Neuronal stem cell (in vitro differentiated cells): ENCODE results near the gene USP14.

Experiments
- DNase-seq: peaks from one replicate; pipeline ENCODE4 v3.0.0-alpha.2; 2013; ENCODE audit warnings: low spot score
- H2AFZ ChIP-seq: one replicate; pipeline ENCODE4 v1.6.1; 2013; ENCODE audit warnings: mild to moderate bottlenecking, low read length, inconsistent platforms
- H2AK5ac ChIP-seq: 2 replicates; pipeline ENCODE4 v1.6.1; 2013; ENCODE audit warnings: low read depth, mild to moderate bottlenecking, inconsistent platforms, low read length, moderate library complexity, mixed read lengths
- H2BK120ac ChIP-seq: 2 replicates; pipeline ENCODE4 v1.6.1; 2013; ENCODE audit warnings: low read depth, mild to moderate bottlenecking, inconsistent platforms, low read length, moderate library complexity, mixed read lengths
- H2BK12ac ChIP-seq: one replicate; pipeline ENCODE4 v1.6.1; 2013; ENCODE audit warnings: low read length, inconsistent platforms
- H2BK15ac ChIP-seq: 2 replicates; pipeline ENCODE4 v1.6.1; 2013; ENCODE audit warnings: mild to moderate bottlenecking, low read length, inconsistent platforms, mixed read lengths
- H2BK5ac ChIP-seq: one replicate; pipeline ENCODE4 v1.6.1; 2013; ENCODE audit warnings: inconsistent platforms, mild to moderate bottlenecking, low read length, moderate library complexity
- H3K14ac ChIP-seq: one replicate; pipeline ENCODE4 v1.6.1; 2013; ENCODE audit warnings: low read length, inconsistent platforms
- H3K18ac ChIP-seq: 2 replicates; pipeline ENCODE4 v1.6.1; 2013; ENCODE audit warnings: low read length, inconsistent platforms
- H3K23ac ChIP-seq: 2 replicates; pipeline ENCODE4 v1.6.1; 2013; ENCODE audit warnings: low read depth, mild to moderate bottlenecking, mixed read lengths, low read length, inconsistent platforms; ENCODE audit not compliant: poor library complexity
- H3K27ac ChIP-seq: replicated peaks from 3 replicates; pipeline ENCODE4 v1.5.1; 2013; ENCODE audit warnings: low read length, inconsistent platforms
- H3K27me3 ChIP-seq, 3 experiments: 2 replicates each; pipeline ENCODE4 v1.6.1; 2013; ENCODE audit warnings: low read length in 3 of 3, mild to moderate bottlenecking in 2 of 3, inconsistent platforms in 1 of 3, low read depth in 1 of 3, mixed read lengths in 1 of 3, moderate library complexity in 1 of 3; ENCODE audit not compliant: control insufficient read depth in 3 of 3, insufficient read depth in 3 of 3
- H3K36me3 ChIP-seq, 2 donors: replicated peaks in 1 of 2; 2 replicates each; pipeline ENCODE4 v1.6.1; 2013; ENCODE audit warnings: low read length in 2 of 2; ENCODE audit not compliant: control insufficient read depth in 2 of 2, insufficient read depth in 2 of 2
- H3K4ac ChIP-seq: 2 replicates; pipeline ENCODE4 v1.6.1; 2013; ENCODE audit warnings: inconsistent platforms, mild to moderate bottlenecking, low read length, moderate library complexity
- H3K4me1 ChIP-seq, 2 donors: 1 replicate in 1 of 2; 2 replicates in 1 of 2; pipeline ENCODE4 v1.6.1; 2013; ENCODE audit warnings: low read length in 2 of 2, low read depth in 1 of 2; ENCODE audit not compliant: control insufficient read depth in 2 of 2, insufficient read depth in 1 of 2
- H3K4me2 ChIP-seq: one replicate; pipeline ENCODE4 v1.6.1; 2013; ENCODE audit warnings: mild to moderate bottlenecking, low read length, inconsistent platforms; ENCODE audit not compliant: insufficient read depth, poor library complexity, severe bottlenecking
- H3K4me3 ChIP-seq, 2 donors: 2 replicates each; pipeline ENCODE4 v1.5.1; 2013; ENCODE audit warnings: low read length in 2 of 2, mild to moderate bottlenecking in 2 of 2, inconsistent platforms in 1 of 2, moderate library complexity in 1 of 2
- H3K79me1 ChIP-seq: one replicate; pipeline ENCODE4 v1.6.1; 2013; ENCODE audit warnings: low read depth, mild to moderate bottlenecking, inconsistent platforms, low read length, moderate library complexity
- H3K9ac ChIP-seq: one replicate; pipeline ENCODE4 v1.6.1; 2013; ENCODE audit warnings: mild to moderate bottlenecking, low read depth, low read length, inconsistent platforms; ENCODE audit not compliant: poor library complexity
- H3K9me3 ChIP-seq, 2 donors: replicated peaks in 1 of 2; 2 replicates each; pipeline versions ENCODE3 to v1.6.1; 2013; ENCODE audit warnings: low read length in 2 of 2, mild to moderate bottlenecking in 2 of 2, inconsistent platforms in 1 of 2, low read depth in 1 of 2, mixed read lengths in 1 of 2, moderate library complexity in 1 of 2; ENCODE audit not compliant: control insufficient read depth in 2 of 2, insufficient read depth in 1 of 2
- H4K8ac ChIP-seq: one replicate; pipeline ENCODE4 v1.6.1; 2013; ENCODE audit warnings: low read depth, mild to moderate bottlenecking, inconsistent platforms, low read length, moderate library complexity
- H4K91ac ChIP-seq: one replicate; pipeline ENCODE4 v1.6.1; 2013; ENCODE audit warnings: low read length, low read depth, mild to moderate bottlenecking, inconsistent platforms; ENCODE audit not compliant: poor library complexity
- WGBS, 2 donors: extraction: QIAGEN DNeasy Blood & Tissue Kit; methylation state at CpG; one replicate each; pipeline ENCODE4 v1.1.7; 2013; ENCODE audit warnings: missing lambda C conversion rate in 2 of 2, mixed read lengths in 1 of 2; ENCODE audit not compliant: insufficient read length in 2 of 2, insufficient replicate concordance in 1 of 2; ENCODE audit errors: extremely low coverage in 2 of 2; 5-methylcytosine and 5-hydroxymethylcytosine counted together

USP14 gene

DNA sequence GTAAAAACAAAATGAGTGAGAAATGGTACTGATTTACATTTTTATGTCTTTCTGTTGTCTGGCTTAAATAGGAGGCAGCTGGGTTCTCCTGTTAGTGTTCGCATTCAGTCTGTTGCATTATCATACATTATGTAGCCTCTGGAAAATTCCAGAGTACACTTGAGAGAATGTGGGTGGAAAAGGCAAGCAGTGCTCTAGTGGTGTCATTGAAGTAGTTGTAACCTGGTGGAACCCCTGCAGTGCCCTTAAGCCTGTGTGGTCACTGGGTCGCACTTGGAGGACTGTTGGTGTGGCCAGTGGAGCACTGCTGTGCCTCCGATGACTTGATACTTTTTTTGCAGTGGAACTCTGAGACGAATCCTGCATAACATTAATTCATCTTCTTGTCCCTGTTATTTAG, 52.4 kb downstream of the USP14 start:
- Histone ChIP-seq H2BK120ac (no peak overlapping the region), H2BK15ac (no peak overlapping the region), H3K18ac (no peak overlapping the region), H3K9ac (no peak overlapping the region), H3K36me3 (peaks cover 17 to 99% of the 10 kb centered on the region in 2 donors), H3K79me1 (peaks cover 1% of the 10 kb centered on the region), H3K4ac (no peak overlapping the region), H2BK12ac (no peak overlapping the region), H3K4me2 (no peak overlapping the region), H2BK5ac (no peak overlapping the region), H2AK5ac (no peak overlapping the region), H3K27ac (no peak overlapping the region), H3K9me3 (no peaks in the 10 kb centered on the region), H3K27me3 (no peaks in the 10 kb centered on the region), H4K91ac (no peak overlapping the region), H4K8ac (no peak overlapping the region), H3K23ac (no peak overlapping the region), H3K14ac (no peak overlapping the region), H2AFZ (no peak overlapping the region), H3K4me3 (no peak overlapping the region), H3K4me1 (no peaks in the 10 kb centered on the region)
- WGBS, 2 donors: no CpG with 5 or more reads among the region's 4 CpGs
- DNase-seq: no peak

DNA sequence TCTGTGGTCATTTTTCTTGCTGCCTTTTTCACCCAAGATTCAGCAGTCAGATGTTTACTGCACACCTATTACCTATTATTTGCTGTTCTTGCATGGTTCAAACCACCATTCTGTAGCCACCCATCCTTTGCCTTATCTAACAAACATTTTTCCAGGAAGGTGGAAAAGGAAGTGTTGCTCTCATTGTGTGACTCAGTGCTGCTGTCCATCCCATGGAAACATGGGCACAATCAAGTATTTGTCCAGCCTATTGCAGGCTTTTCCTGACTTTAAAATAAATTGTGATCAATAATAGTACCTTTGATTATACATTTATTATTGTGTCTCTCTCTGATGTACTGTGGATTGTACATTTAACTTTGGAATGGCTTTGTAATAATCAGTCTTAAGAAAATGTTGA, 53.2 kb downstream of the USP14 start:
- Histone ChIP-seq H2BK5ac (no peak overlapping the region), H2AK5ac (no peak overlapping the region), H2BK12ac (no peak overlapping the region), H3K9ac (no peak overlapping the region), H3K18ac (no peak overlapping the region), H3K27ac (no peak overlapping the region), H2AFZ (no peak overlapping the region), H3K9me3 (no peaks in the 10 kb centered on the region), H3K4me1 (no peaks in the 10 kb centered on the region), H3K4ac (no peak overlapping the region), H4K8ac (no peak overlapping the region), H3K23ac (no peak overlapping the region), H4K91ac (no peak overlapping the region), H3K4me2 (no peak overlapping the region), H3K4me3 (no peak overlapping the region), H3K36me3 (peaks cover 15 to 99% of the 10 kb centered on the region in 2 donors), H3K27me3 (no peaks in the 10 kb centered on the region), H3K14ac (no peak overlapping the region), H3K79me1 (peaks cover 1% of the 10 kb centered on the region), H2BK15ac (no peak overlapping the region), H2BK120ac (no peak overlapping the region)
- DNase-seq: no peak

DNA sequence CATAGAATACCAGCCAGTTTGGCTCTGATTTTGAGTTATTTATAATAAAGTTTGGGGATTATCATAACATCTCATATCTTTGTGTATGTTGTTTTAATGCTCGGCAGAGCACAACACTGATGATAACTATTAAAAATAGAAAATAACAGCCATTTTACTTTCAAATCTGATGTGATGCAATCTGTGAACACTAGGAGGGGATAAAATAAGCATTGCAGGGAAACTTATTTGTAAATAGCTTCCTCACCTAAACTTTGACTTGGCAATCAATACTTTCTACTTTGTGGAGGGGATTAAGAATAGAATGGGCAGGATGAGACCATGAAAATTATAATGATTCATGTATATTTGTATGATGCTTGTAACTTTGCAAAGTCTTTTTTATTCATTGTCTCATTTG, 54.4 kb downstream of the USP14 start:
- WGBS, 2 donors: no CpG with 5 or more reads among the region's 1 CpG
- peaks cover 19 to 99% of the 10 kb centered on the region in 2 donors for H3K36me3 ChIP-seq

GRCh38 chr18:213505-213904, 55.1 kb downstream of the USP14 start:
- H2AK5ac ChIP-seq: no peak overlapping the region
- no peak for DNase-seq
- H3K4me2 ChIP-seq: no peak overlapping the region
- H3K14ac ChIP-seq: no peak overlapping the region
- H3K27ac ChIP-seq: no peak overlapping the region
- no peak overlapping the region for H3K4me3 ChIP-seq
- peaks cover 0 to 1% of the 10 kb centered on the region in 2 donors for H3K4me1 ChIP-seq
- peaks cover 22 to 99% of the 10 kb centered on the region in 2 donors for H3K36me3 ChIP-seq
- no peak overlapping the region for H3K23ac ChIP-seq
- no peak overlapping the region for H2BK120ac ChIP-seq
- no CpG with 5 or more reads among the region's 4 CpGs for WGBS, 2 donors
- H3K18ac ChIP-seq: no peak overlapping the region
- H3K27me3 ChIP-seq: no peaks in the 10 kb centered on the region
- H3K79me1 ChIP-seq: no peaks in the 10 kb centered on the region
- H2AFZ ChIP-seq: no peak overlapping the region
- H3K9me3 ChIP-seq: peaks cover 0 to 4% of the 10 kb centered on the region in 2 donors
- H2BK15ac ChIP-seq: no peak overlapping the region
- no peak overlapping the region for H4K91ac ChIP-seq
- no peak overlapping the region for H3K9ac ChIP-seq
- H4K8ac ChIP-seq: no peak overlapping the region
- no peak overlapping the region for H2BK12ac ChIP-seq
- no peak overlapping the region for H2BK5ac ChIP-seq
- no peak overlapping the region for H3K4ac ChIP-seq

More for the DNA sequence above, 54.4 kb downstream of the USP14 start:
- Histone ChIP-seq H3K4me1 (no peaks in the 10 kb centered on the region), H4K8ac (no peak overlapping the region), H2BK12ac (no peak overlapping the region), H3K4ac (no peak overlapping the region), H3K4me3 (no peak overlapping the region), H3K14ac (no peak overlapping the region), H3K9ac (no peak overlapping the region), H3K27me3 (no peaks in the 10 kb centered on the region), H3K9me3 (no peaks in the 10 kb centered on the region), H3K23ac (no peak overlapping the region), H4K91ac (no peak overlapping the region), H2AFZ (no peak overlapping the region), H3K27ac (no peak overlapping the region), H2BK120ac (no peak overlapping the region), H2BK5ac (no peak overlapping the region), H2AK5ac (no peak overlapping the region), H2BK15ac (no peak overlapping the region), H3K18ac (no peak overlapping the region), H3K79me1 (no peaks in the 10 kb centered on the region), H3K4me2 (no peak overlapping the region)
- DNase-seq: no peak
